H1 (cell line): Measurements from ENCODE around the gene EFR3B. TPM values are rescaled to one million over a fixed set of nuclear protein-coding genes. Genes with fewer than 3 reads are reported as not detected.

Experiments
- CHD7 ChIP-seq: fragments of 300-600 bp; sonication (generic); IDR thresholded peaks from 2 replicates; pipeline ENCODE4 v1.7.1; 2012; ENCODE audit warnings: low read length, moderate library complexity, mild to moderate bottlenecking, inconsistent platforms; ENCODE audit not compliant: insufficient replicate concordance
- CTCF ChIP-seq, 3 experiments: IDR thresholded peaks; 1 replicate in 2 of 3; 2 replicates in 1 of 3; pipeline versions ENCODE4 v1.5.1 to v1.6.1; 2011; ENCODE audit warnings: low read length in 3 of 3, mild to moderate bottlenecking in 3 of 3, inconsistent platforms in 2 of 3, low read depth in 1 of 3, moderate library complexity in 1 of 3; ENCODE audit not compliant: insufficient read depth in 1 of 3; ENCODE audit errors: control extremely low read depth in 1 of 3
- JUND ChIP-seq: IDR thresholded peaks from 2 replicates; pipeline ENCODE4 v1.6.1; 2011; ENCODE audit warnings: mild to moderate bottlenecking, improper control_type of control experiment, low read length
- KDM4A ChIP-seq: IDR thresholded peaks from one replicate; pipeline ENCODE4 v1.7.1; 2012; ENCODE audit warnings: low read depth, mild to moderate bottlenecking, moderate library complexity, low read length, inconsistent platforms; ENCODE audit not compliant: severe bottlenecking
- SIN3A ChIP-seq, 2 experiments: IDR thresholded peaks in 1 of 2; conservative IDR thresholded peaks in 1 of 2; 2 replicates each; pipeline ENCODE4 v1.6.1; 2011 to 2012; ENCODE audit warnings: low read length in 2 of 2, improper control_type of control experiment in 1 of 2, low read depth in 1 of 2, mild to moderate bottlenecking in 1 of 2
- TAF1 ChIP-seq: IDR thresholded peaks from 2 replicates; pipeline ENCODE4 v1.6.1; 2011; ENCODE audit warnings: mild to moderate bottlenecking, low read depth, low read length
- TEAD4 ChIP-seq: IDR thresholded peaks from 2 replicates; pipeline ENCODE4 v1.6.1; 2012; ENCODE audit warnings: low read depth, low read length, inconsistent platforms, mixed read lengths
- polyA plus RNA-seq, 7 experiments: library from polyadenylated mRNA; depleted of rRNA in 3 of 7; stranded (reverse) in 5 of 7; unstranded in 2 of 7; fragments of >200 nt in 5 of 7; fragments of 200-250 nt in 2 of 7; gene quantifications; 1 replicate in 5 of 7; 2 replicates in 1 of 7; 4 replicates in 1 of 7; pipeline versions ENCODE4 v1.2.1 to v1.2.3, GENCODE V29; 2011 to 2013; ENCODE audit warnings: missing spikeins in 2 of 7, mixed read lengths in 2 of 7
- total RNA-seq: library from RNA; stranded (reverse); fragmentation: NEBNext Ultra II Directional; extraction: Animal tissue kit (Norgen Biotek cat#: 25700); gene quantifications from 2 replicates; pipeline ENCODE4 v1.2.1, GENCODE V29; 2021
- TF ChIP-seq, protein P1 (sequence below): IDR thresholded peaks from 2 replicates; pipeline ENCODE4 v1.6.1; 2011; ENCODE audit warnings: low read length, improper control_type of control experiment

Gene EFR3B
- total and polyA plus RNA-seq, 2 of the 8 experiments (the other 6 are each of a cell fraction or from before 2014, with no cell fraction given): 3.4 to 9.6 TPM

GRCh38 chr2:25030702-25031101 is 11.2 kb upstream of the EFR3B start (continued):
- no peak for TF ChIP-seq CHD7
- TF ChIP-seq KDM4A: no peak
- no peak for TF ChIP-seq CTCF (IDR thresholded peaks at IDR 0.05; ENCODE audit: control extremely low read depth in 1 of 3, insufficient read depth in 1 of 3, low read depth in 1 of 3, low read length in 3 of 3)
- TF ChIP-seq, protein P1, sequence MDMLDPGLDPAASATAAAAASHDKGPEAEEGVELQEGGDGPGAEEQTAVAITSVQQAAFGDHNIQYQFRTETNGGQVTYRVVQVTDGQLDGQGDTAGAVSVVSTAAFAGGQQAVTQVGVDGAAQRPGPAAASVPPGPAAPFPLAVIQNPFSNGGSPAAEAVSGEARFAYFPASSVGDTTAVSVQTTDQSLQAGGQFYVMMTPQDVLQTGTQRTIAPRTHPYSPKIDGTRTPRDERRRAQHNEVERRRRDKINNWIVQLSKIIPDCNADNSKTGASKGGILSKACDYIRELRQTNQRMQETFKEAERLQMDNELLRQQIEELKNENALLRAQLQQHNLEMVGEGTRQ: no peak
- TF ChIP-seq TAF1: no peak
- TF ChIP-seq JUND: no peak
- no peak for TF ChIP-seq TEAD4
- TF ChIP-seq SIN3A (conservative IDR thresholded peaks at IDR 0.05 in 1 of 2, IDR thresholded peaks at IDR 0.05 in 1 of 2; ENCODE audit: low read depth in 1 of 2, low read length in 2 of 2): no peak
